ENCODE results near the gene ZNF185. TPM values are rescaled to one million over a fixed set of nuclear protein-coding genes. Genes with fewer than 3 reads are reported as not detected.
A peak's percentile ranks its signal among the peaks of the same experiment; 100 is the strongest.

ZNF185 gene
- total RNA-seq, 6 experiments from 2014 or later = 0.61 to 1.7 (median 0.83) TPM

DNA sequence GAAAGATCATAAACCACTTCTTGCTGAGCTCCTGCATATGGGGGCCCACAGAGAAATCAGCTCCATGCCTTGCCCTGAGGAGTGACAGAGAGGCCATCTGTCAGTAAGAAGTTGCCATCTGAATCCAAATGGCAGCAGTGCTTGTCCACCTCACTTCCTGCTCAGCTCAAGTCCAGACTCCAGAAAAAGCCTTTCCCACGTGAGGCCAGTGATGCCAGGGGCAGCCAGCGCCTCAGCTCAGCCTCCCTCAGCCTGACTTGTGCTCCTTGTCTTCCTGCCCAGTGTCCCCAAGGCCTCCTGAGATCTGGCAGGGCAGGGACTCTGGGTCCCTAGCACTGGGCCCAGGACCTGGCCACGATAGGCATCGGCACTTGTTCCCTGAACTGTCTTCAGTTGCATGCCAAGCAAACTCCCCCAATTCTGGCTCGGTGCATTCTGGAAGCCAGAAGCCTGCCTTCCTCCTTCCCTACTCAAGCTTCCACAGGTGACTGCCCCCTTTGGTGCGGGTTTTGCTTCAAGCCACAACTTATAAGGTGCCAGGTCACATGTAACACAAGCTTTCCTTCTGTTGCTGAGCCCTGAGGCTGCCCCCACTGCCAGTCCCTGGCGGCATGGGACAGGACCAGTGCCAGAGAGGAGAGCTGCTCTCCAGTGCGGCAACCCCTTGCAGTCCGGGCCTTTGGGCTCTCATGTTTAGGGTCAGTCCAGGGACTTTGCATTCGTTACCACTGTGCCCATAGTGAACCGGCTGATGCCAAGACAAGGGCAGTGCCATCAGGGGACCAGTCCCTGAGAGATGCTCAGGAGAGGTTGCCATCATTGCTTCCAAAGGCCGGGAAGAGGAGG lies 2.2 kb downstream of the ZNF185 start:
- Histone ChIP-seq H3K27me3 (peaks cover 0 to 7% of the 10 kb centered on the region in 2 donors), H3K36me3 (no peaks in the 10 kb centered on the region), H3K27ac (no peak overlapping the region), H3K9me3 (no peaks in the 10 kb centered on the region), H3K4me3 (no peak overlapping the region), H3K4me1 (no peaks in the 10 kb centered on the region)
- TF ChIP-seq POLR2A (IDR thresholded peaks at IDR 0.05) = no peak
- TF ChIP-seq, protein P1, sequence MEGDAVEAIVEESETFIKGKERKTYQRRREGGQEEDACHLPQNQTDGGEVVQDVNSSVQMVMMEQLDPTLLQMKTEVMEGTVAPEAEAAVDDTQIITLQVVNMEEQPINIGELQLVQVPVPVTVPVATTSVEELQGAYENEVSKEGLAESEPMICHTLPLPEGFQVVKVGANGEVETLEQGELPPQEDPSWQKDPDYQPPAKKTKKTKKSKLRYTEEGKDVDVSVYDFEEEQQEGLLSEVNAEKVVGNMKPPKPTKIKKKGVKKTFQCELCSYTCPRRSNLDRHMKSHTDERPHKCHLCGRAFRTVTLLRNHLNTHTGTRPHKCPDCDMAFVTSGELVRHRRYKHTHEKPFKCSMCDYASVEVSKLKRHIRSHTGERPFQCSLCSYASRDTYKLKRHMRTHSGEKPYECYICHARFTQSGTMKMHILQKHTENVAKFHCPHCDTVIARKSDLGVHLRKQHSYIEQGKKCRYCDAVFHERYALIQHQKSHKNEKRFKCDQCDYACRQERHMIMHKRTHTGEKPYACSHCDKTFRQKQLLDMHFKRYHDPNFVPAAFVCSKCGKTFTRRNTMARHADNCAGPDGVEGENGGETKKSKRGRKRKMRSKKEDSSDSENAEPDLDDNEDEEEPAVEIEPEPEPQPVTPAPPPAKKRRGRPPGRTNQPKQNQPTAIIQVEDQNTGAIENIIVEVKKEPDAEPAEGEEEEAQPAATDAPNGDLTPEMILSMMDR (IDR thresholded peaks at IDR 0.05) = no peak
- 60% methylated on average over 1 of the region's 12 CpGs for WGBS (ENCODE audit: insufficient coverage, low coverage, low lambda C conversion rate, missing lambda C conversion rate)
- no peak for ATAC-seq
- intact Hi-C loops (cut with DNase I) = no loop called here
- DNase-seq = peak in 1 of 3 donors; percentile 49

DNA sequence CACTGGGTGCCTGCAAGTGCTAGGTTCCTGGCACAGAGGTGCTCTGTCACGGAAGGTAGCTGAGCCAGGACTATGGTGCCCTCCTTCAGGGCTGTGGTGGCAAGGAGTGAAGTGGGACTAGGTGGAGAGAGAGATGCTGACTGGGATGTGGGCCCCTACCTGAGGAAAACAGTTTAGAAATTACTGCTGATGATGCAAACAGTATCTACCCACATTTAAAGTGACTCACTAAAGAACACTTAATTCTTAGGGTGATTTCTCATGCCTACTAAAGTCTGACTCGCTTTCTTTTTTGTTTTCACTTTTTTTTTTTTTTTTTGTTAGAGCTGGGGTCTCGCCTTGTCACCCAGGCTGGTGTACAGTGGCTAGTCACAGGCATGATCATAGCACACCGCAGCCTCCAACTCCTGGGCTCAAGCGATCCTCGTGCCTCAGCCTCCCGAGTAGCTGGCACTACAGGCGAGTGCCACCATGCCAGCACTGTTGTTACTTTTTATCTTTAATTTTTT lies 3.1 kb downstream of the ZNF185 start:
- Histone ChIP-seq H3K9me3 (no peaks in the 10 kb centered on the region), H3K27ac (no peak overlapping the region), H3K36me3 (no peaks in the 10 kb centered on the region), H3K27me3 (peaks cover 0 to 7% of the 10 kb centered on the region in 2 donors), H3K4me1 (no peaks in the 10 kb centered on the region), H3K4me3 (no peak overlapping the region)
- TF ChIP-seq POLR2A (IDR thresholded peaks at IDR 0.05) = no peak
- TF ChIP-seq, protein P1 (IDR thresholded peaks at IDR 0.05) = no peak
- intact Hi-C loops (cut with DNase I) = no loop called here
- no peak for ATAC-seq
- 72% methylated on average over 8 of the region's 8 CpGs for WGBS (ENCODE audit: insufficient coverage, low coverage, low lambda C conversion rate, missing lambda C conversion rate)
- DNase-seq = peak in 1 of 3 donors; percentile 11

DNA sequence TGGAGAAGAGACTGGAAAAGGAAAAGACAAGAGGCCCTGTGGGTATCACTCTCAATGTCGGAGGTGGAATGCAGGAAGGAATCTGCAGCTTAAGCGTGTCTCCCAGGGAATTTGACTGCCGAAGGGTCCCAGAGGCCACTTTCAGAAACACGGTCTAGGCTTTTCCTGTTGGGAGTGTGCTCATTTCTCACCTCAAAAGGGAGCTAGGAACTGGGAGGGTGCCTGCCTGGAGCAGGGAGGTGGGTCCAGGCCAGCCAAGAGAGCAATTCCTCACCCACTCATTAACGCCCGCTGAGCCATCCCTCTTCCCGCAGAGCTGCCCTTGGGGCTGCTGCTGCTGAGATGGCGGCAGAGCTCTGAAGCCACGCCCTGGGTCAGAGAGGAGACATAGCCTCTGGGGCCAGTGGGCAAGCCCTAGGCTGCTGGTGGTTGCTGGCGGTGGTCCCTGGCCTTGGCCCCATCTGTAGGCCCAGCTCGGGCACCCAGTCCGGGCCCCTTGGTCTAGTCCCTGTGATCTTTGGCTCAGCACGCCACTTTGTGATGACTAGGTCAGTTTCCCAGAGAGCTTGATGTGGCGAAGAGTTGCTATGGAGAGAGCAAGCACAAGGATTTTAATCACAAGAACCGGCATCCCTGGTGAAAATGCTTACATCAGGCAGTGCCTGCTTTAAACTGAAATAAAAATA lies 4.1 kb downstream of the ZNF185 start:
- 78% methylated on average over 1 of the region's 15 CpGs for WGBS (ENCODE audit: insufficient coverage, low coverage, low lambda C conversion rate, missing lambda C conversion rate)

DNA sequence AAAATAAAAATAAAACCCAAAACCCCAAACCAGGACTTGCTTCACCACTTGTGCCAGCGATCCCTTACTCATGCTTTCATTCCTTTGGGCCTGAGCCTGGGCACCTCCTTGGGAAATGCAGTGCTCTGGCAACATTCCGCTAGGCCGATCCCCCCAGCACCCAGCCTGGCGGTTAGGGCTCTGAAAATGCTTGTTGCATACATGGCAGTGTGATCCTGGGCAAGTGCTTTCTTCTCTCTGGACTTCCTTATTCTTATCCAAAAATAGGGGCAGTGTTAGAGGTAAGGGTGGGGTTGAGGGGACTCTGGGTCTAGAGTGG lies 4.6 kb downstream of the ZNF185 start:
- ATAC-seq (no peak), DNase-seq (no peak)
- H3K27me3 ChIP-seq = peaks cover 0 to 7% of the 10 kb centered on the region in 2 donors
- H3K27ac ChIP-seq = no peak overlapping the region
- TF ChIP-seq, protein P1 (IDR thresholded peaks at IDR 0.05) = no peak
- TF ChIP-seq POLR2A (IDR thresholded peaks at IDR 0.05) = no peak
- no peaks in the 10 kb centered on the region for H3K36me3 ChIP-seq
- no peaks in the 10 kb centered on the region for H3K9me3 ChIP-seq
- no peak overlapping the region for H3K4me3 ChIP-seq
- WGBS (ENCODE audit: insufficient coverage, low coverage, low lambda C conversion rate, missing lambda C conversion rate) = 82% methylated on average over 3 of the region's 4 CpGs
- H3K4me1 ChIP-seq = no peaks in the 10 kb centered on the region
- intact Hi-C loops (cut with DNase I) = no loop called here

More for the DNA sequence above, 4.1 kb downstream of the ZNF185 start:
- no peak overlapping the region for H3K27ac ChIP-seq
- peak in 1 of 3 donors; percentile 40 for DNase-seq
- intact Hi-C loops (cut with DNase I) = no loop called here
- no peak for ATAC-seq
- H3K4me1 ChIP-seq = no peaks in the 10 kb centered on the region
- H3K4me3 ChIP-seq = no peak overlapping the region
- peaks cover 0 to 7% of the 10 kb centered on the region in 2 donors for H3K27me3 ChIP-seq
- no peak for TF ChIP-seq POLR2A (IDR thresholded peaks at IDR 0.05)
- TF ChIP-seq, protein P1 (IDR thresholded peaks at IDR 0.05) = no peak
- no peaks in the 10 kb centered on the region for H3K36me3 ChIP-seq
- no peaks in the 10 kb centered on the region for H3K9me3 ChIP-seq
